Trophoblast cell (in vitro differentiated cells and primary cell): Measurements from ENCODE around the gene USP44.

Source experiments
- DNase-seq, 2 donors: peaks; one replicate each; pipeline ENCODE4 v3.0.0-alpha.2; 2016
- H2AFZ ChIP-seq: 2 replicates; pipeline ENCODE4 v1.6.1; 2013; ENCODE audit warnings: low read length, moderate library complexity, mild to moderate bottlenecking; ENCODE audit not compliant: insufficient read depth, poor library complexity
- H2AK5ac ChIP-seq: 2 replicates; pipeline ENCODE4 v1.6.1; 2013; ENCODE audit warnings: mild to moderate bottlenecking, low read length
- H2BK120ac ChIP-seq: 2 replicates; pipeline ENCODE4 v1.6.1; 2013; ENCODE audit warnings: low read length, mild to moderate bottlenecking, moderate library complexity; ENCODE audit not compliant: insufficient read depth, poor library complexity
- H2BK12ac ChIP-seq: 2 replicates; pipeline ENCODE4 v1.6.1; 2013; ENCODE audit warnings: mild to moderate bottlenecking, low read length, moderate library complexity
- H2BK5ac ChIP-seq: 2 replicates; pipeline ENCODE4 v1.6.1; 2013; ENCODE audit warnings: low read length, low read depth, moderate library complexity, mild to moderate bottlenecking; ENCODE audit not compliant: poor library complexity
- H3K14ac ChIP-seq: 2 replicates; pipeline ENCODE4 v1.6.1; 2013; ENCODE audit warnings: mild to moderate bottlenecking, low read length
- H3K18ac ChIP-seq: 2 replicates; pipeline ENCODE4 v1.6.1; 2013; ENCODE audit warnings: mild to moderate bottlenecking, low read length
- H3K23ac ChIP-seq: 2 replicates; pipeline ENCODE4 v1.6.1; 2013; ENCODE audit warnings: low read length
- H3K27ac ChIP-seq: 2 replicates; pipeline ENCODE4 v1.5.1; 2013; ENCODE audit warnings: low read depth, mild to moderate bottlenecking, inconsistent platforms, low read length, moderate library complexity
- H3K27me3 ChIP-seq: 2 replicates; pipeline ENCODE4 v1.6.1; 2013; ENCODE audit warnings: inconsistent platforms, mild to moderate bottlenecking, low read length, moderate library complexity; ENCODE audit not compliant: insufficient read depth
- H3K36me3 ChIP-seq, 2 experiments: 1 replicate in 1 of 2; 2 replicates in 1 of 2; pipeline ENCODE4 v1.6.1; 2013; ENCODE audit warnings: low read length in 2 of 2, mild to moderate bottlenecking in 2 of 2, moderate library complexity in 1 of 2; ENCODE audit not compliant: insufficient read depth in 2 of 2, control insufficient read depth in 1 of 2
- H3K4ac ChIP-seq: 2 replicates; pipeline ENCODE4 v1.6.1; 2013; ENCODE audit warnings: low read depth, mild to moderate bottlenecking, low read length, moderate library complexity
- H3K4me1 ChIP-seq, 2 experiments: 1 replicate in 1 of 2; 2 replicates in 1 of 2; pipeline ENCODE4 v1.6.1; 2013; ENCODE audit warnings: low read length in 2 of 2, mild to moderate bottlenecking in 2 of 2, moderate library complexity in 1 of 2; ENCODE audit not compliant: insufficient read depth in 2 of 2, control insufficient read depth in 1 of 2
- H3K4me2 ChIP-seq: 2 replicates; pipeline ENCODE4 v1.6.1; 2013; ENCODE audit warnings: inconsistent platforms, mild to moderate bottlenecking, low read length, moderate library complexity
- H3K4me3 ChIP-seq: 2 replicates; pipeline ENCODE4 v1.5.1; 2013; ENCODE audit warnings: mild to moderate bottlenecking, low read depth, low read length, inconsistent platforms
- H3K79me1 ChIP-seq: one replicate; pipeline ENCODE4 v1.6.1; 2013; ENCODE audit warnings: low read length
- H3K79me2 ChIP-seq: 2 replicates; pipeline ENCODE4 v1.6.1; 2013; ENCODE audit warnings: low read length, mild to moderate bottlenecking; ENCODE audit not compliant: control insufficient read depth, insufficient read depth, poor library complexity
- H3K9ac ChIP-seq: 2 replicates; pipeline ENCODE4 v1.6.1; 2013; ENCODE audit warnings: mild to moderate bottlenecking, low read length
- H3K9me3 ChIP-seq: 2 replicates; pipeline ENCODE4 v1.6.1; 2013; ENCODE audit warnings: low read depth, mild to moderate bottlenecking, control low read depth, inconsistent platforms, low read length; ENCODE audit not compliant: insufficient read depth
- H4K12ac ChIP-seq: 2 replicates; pipeline ENCODE4 v1.6.1; 2013; ENCODE audit warnings: low read depth, mild to moderate bottlenecking, low read length, moderate library complexity
- H4K8ac ChIP-seq: 2 replicates; pipeline ENCODE4 v1.6.1; 2013; ENCODE audit warnings: low read depth, mild to moderate bottlenecking, low read length, moderate library complexity
- H4K91ac ChIP-seq: one replicate; pipeline ENCODE4 v1.6.1; 2013; ENCODE audit warnings: low read depth, mild to moderate bottlenecking, low read length, moderate library complexity
- WGBS: extraction: QIAGEN DNeasy Blood & Tissue Kit; methylation state at CpG from one replicate; pipeline ENCODE4 v1.1.7; 2013; ENCODE audit warnings: missing lambda C conversion rate; ENCODE audit not compliant: insufficient read length, insufficient coverage; ENCODE audit errors: extremely low coverage; 5-methylcytosine and 5-hydroxymethylcytosine counted together

USP44 gene

GRCh38 chr12:95495433-95495832 is 55.8 kb downstream of the USP44 start:
- Histone ChIP-seq H3K36me3 (peaks cover 14 to 15% of the 10 kb centered on the region in 2 experiments), H3K23ac (no peak overlapping the region), H3K4ac (no peak overlapping the region), H4K12ac (no peak overlapping the region), H2AK5ac (no peak overlapping the region), H3K79me1 (no peaks in the 10 kb centered on the region), H3K27me3 (no peaks in the 10 kb centered on the region), H3K14ac (no peak overlapping the region), H3K27ac (no peak overlapping the region), H3K9ac (no peak overlapping the region), H3K4me2 (no peak overlapping the region), H4K91ac (no peak overlapping the region), H3K18ac (no peak overlapping the region), H3K4me3 (no peak overlapping the region), H3K79me2 (no peaks in the 10 kb centered on the region), H2AFZ (no peak overlapping the region), H2BK5ac (no peak overlapping the region), H3K9me3 (no peaks in the 10 kb centered on the region), H2BK120ac (no peak overlapping the region), H4K8ac (no peak overlapping the region), H2BK12ac (no peak overlapping the region), H3K4me1 (no peaks in the 10 kb centered on the region)
- DNase-seq = no peak
- no CpG with 5 or more reads among the region's 1 CpG for WGBS

DNA sequence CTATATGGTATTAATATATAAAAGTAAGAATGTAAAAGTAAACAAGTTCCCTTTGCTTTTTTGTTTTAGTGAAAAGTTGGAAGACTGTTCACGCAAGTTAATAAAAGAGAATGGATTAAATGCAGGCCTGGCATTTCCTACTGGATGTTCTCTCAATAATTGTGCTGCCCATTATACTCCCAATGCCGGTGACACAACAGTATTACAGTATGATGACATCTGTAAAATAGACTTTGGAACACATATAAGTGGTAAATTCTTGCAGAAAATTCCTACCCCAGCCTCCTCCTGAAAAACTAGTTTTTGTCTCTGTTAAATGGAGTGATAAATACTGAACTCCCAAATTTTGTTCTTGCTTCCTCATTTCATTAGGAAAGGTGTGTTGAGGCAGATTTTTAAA is 56.4 kb downstream of the USP44 start:
- no peak overlapping the region for H3K14ac ChIP-seq
- no CpG with 5 or more reads among the region's 2 CpGs for WGBS

GRCh38 chr12:95492462-95492861 is 58.8 kb downstream of the USP44 start:
- no peak overlapping the region for H3K14ac ChIP-seq
- H3K79me1 ChIP-seq = no peaks in the 10 kb centered on the region
- H3K79me2 ChIP-seq = no peaks in the 10 kb centered on the region
- DNase-seq = no peak
- H4K91ac ChIP-seq = no peak overlapping the region
- no peak overlapping the region for H3K9ac ChIP-seq
- H3K27me3 ChIP-seq = no peaks in the 10 kb centered on the region
- no peak overlapping the region for H4K8ac ChIP-seq
- H2AFZ ChIP-seq = no peak overlapping the region
- H4K12ac ChIP-seq = no peak overlapping the region
- H3K27ac ChIP-seq = no peak overlapping the region
- H3K4me3 ChIP-seq = no peak overlapping the region
- H2AK5ac ChIP-seq = no peak overlapping the region
- no peaks in the 10 kb centered on the region for H3K9me3 ChIP-seq
- H3K4me2 ChIP-seq = no peak overlapping the region
- no peak overlapping the region for H3K18ac ChIP-seq
- H3K4ac ChIP-seq = no peak overlapping the region
- no peak overlapping the region for H3K23ac ChIP-seq
- H2BK120ac ChIP-seq = no peak overlapping the region
- no CpG with 5 or more reads among the region's 2 CpGs for WGBS
- H3K36me3 ChIP-seq = peaks cover 3 to 6% of the 10 kb centered on the region in 2 experiments
- no peaks in the 10 kb centered on the region for H3K4me1 ChIP-seq
- no peak overlapping the region for H2BK5ac ChIP-seq
- H2BK12ac ChIP-seq = no peak overlapping the region

More for the DNA sequence above, 56.4 kb downstream of the USP44 start:
- Histone ChIP-seq H3K4me1 (no peaks in the 10 kb centered on the region), H2BK12ac (no peak overlapping the region), H3K27ac (no peak overlapping the region), H3K4me2 (no peak overlapping the region), H3K18ac (no peak overlapping the region), H4K91ac (no peak overlapping the region), H4K8ac (no peak overlapping the region), H3K9me3 (no peaks in the 10 kb centered on the region), H3K4me3 (no peak overlapping the region), H3K79me1 (no peaks in the 10 kb centered on the region), H4K12ac (no peak overlapping the region), H3K27me3 (no peaks in the 10 kb centered on the region), H2BK5ac (no peak overlapping the region), H3K23ac (no peak overlapping the region), H3K36me3 (peaks cover 14 to 15% of the 10 kb centered on the region in 2 experiments), H3K4ac (no peak overlapping the region), H3K9ac (no peak overlapping the region), H2BK120ac (no peak overlapping the region), H2AFZ (no peak overlapping the region), H2AK5ac (no peak overlapping the region), H3K79me2 (no peaks in the 10 kb centered on the region)
- no peak for DNase-seq

- Histone ChIP-seq H3K4me2 (no peak overlapping the region), H4K91ac (no peak overlapping the region), H3K79me2 (no peaks in the 10 kb centered on the region), H3K18ac (no peak overlapping the region), H2AK5ac (no peak overlapping the region), H2AFZ (no peak overlapping the region), H3K36me3 (peaks cover 5 to 6% of the 10 kb centered on the region in 2 experiments), H2BK120ac (no peak overlapping the region), H2BK5ac (no peak overlapping the region), H3K9me3 (no peaks in the 10 kb centered on the region), H3K27ac (no peak overlapping the region), H3K14ac (no peak overlapping the region), H2BK12ac (no peak overlapping the region), H3K79me1 (no peaks in the 10 kb centered on the region), H4K8ac (no peak overlapping the region), H3K27me3 (no peaks in the 10 kb centered on the region), H3K4me3 (no peak overlapping the region), H3K4ac (no peak overlapping the region), H3K23ac (no peak overlapping the region), H3K9ac (no peak overlapping the region), H3K4me1 (no peaks in the 10 kb centered on the region), H4K12ac (no peak overlapping the region)
- no CpG with 5 or more reads among the region's 2 CpGs for WGBS
- no peak for DNase-seq
These were observed 64.3 kb downstream of the USP44 start for GRCh38 chr12:95487024-95487423.
